DND-41 (cell line): ENCODE measurements around the gene ADAMTS15.

Experiments used
- ATAC-seq: fragments of 200-7000 bp; cut with Tn5 transposase; 3 replicates; pipeline ENCODE4 v1.9.1; 2021; ENCODE audit warnings: low read depth; ENCODE audit not compliant: insufficient read depth
- DNase-seq: peaks from one replicate; pipeline ENCODE4 v3.0.0-alpha.2; 2020
- H2AFZ ChIP-seq: 2 replicates; pipeline ENCODE4 v1.6.0; 2012; ENCODE audit warnings: low read depth, low read length
- H3K27ac ChIP-seq: 2 replicates; pipeline ENCODE4 v1.5.1; 2012; ENCODE audit warnings: low read length, inconsistent platforms
- H3K27me3 ChIP-seq: fragments of 200-600 bp; sonication (generic); 2 replicates; pipeline ENCODE4 v1.6.0; 2012; ENCODE audit warnings: low read length, mild to moderate bottlenecking, inconsistent platforms; ENCODE audit not compliant: insufficient read depth, poor library complexity
- H3K36me3 ChIP-seq: 2 replicates; pipeline ENCODE4 v1.5.1; 2012; ENCODE audit warnings: low read length, inconsistent platforms; ENCODE audit not compliant: insufficient read depth
- H3K4me1 ChIP-seq: 2 replicates; pipeline ENCODE4 v1.5.1; 2012; ENCODE audit warnings: mild to moderate bottlenecking, low read length; ENCODE audit not compliant: insufficient read depth
- H3K4me2 ChIP-seq: 2 replicates; pipeline ENCODE4 v1.6.0; 2012; ENCODE audit warnings: mild to moderate bottlenecking, moderate library complexity, low read length, inconsistent platforms; ENCODE audit not compliant: insufficient read depth
- H3K4me3 ChIP-seq, 2 experiments: fragments of 200-600 bp in 1 of 2; shearing (Covaris generic) in 1 of 2; 2 replicates each; pipeline ENCODE4 v1.5.1; 2012 to 2016; ENCODE audit warnings: inconsistent platforms in 2 of 2, low read length in 2 of 2, mild to moderate bottlenecking in 2 of 2, low read depth in 1 of 2, moderate library complexity in 1 of 2
- H3K79me2 ChIP-seq: 2 replicates; pipeline ENCODE4 v1.6.0; 2012; ENCODE audit warnings: low read length, inconsistent platforms; ENCODE audit not compliant: insufficient read depth
- H3K9ac ChIP-seq: 2 replicates; pipeline ENCODE4 v1.6.0; 2012; ENCODE audit warnings: low read depth, mild to moderate bottlenecking, inconsistent platforms, low read length, moderate library complexity
- H3K9me3 ChIP-seq: 2 replicates; pipeline ENCODE4 v1.5.1; 2012; ENCODE audit warnings: low read length, moderate library complexity, mild to moderate bottlenecking, inconsistent platforms; ENCODE audit not compliant: insufficient read depth, severe bottlenecking
- H4K20me1 ChIP-seq: 2 replicates; pipeline ENCODE4 v1.6.0; 2012; ENCODE audit warnings: low read length; ENCODE audit not compliant: insufficient read depth
- EZH2 ChIP-seq: IDR thresholded peaks from 3 replicates; pipeline ENCODE4 v1.6.1; 2012; ENCODE audit warnings: borderline replicate concordance, low read depth, mild to moderate bottlenecking, moderate library complexity, low read length, inconsistent platforms; ENCODE audit not compliant: severe bottlenecking
- TF ChIP-seq, protein P1 (sequence below): IDR thresholded peaks from 2 replicates; pipeline ENCODE4 v1.5.1; 2012; ENCODE audit warnings: borderline replicate concordance, low read length, moderate library complexity, mild to moderate bottlenecking; ENCODE audit not compliant: poor library complexity, severe bottlenecking; ENCODE audit errors: extremely low read depth

Gene ADAMTS15

DNA sequence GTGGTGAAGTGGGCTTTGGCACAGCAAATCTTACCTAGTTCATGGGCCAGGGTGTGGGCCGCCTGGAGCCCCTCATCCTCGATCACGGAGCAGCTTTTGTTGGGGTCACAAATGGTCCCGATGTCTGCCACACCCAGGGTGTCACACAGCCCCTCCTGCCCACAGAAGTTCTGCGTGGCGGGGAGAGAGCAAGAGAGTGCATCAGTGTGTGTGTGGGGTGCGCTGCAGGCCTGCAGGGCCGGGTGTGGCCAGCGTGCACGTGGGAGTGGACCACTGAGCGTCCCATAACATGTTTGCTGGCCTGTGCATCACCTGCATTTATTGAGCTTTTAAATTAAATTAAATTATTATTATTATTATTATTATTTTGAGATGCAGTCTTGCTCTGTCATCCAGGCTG is 31.5 kb upstream of the ADAMTS15 start:
- Histone ChIP-seq H2AFZ (no peak overlapping the region), H3K9ac (no peak overlapping the region), H3K27me3 (peaks cover 13% of the 10 kb centered on the region), H3K4me2 (no peak overlapping the region), H3K9me3 (no peaks in the 10 kb centered on the region), H3K27ac (no peak overlapping the region), H3K4me3 (no peak overlapping the region), H4K20me1 (peaks cover 2% of the 10 kb centered on the region; the same call in 1 of the 2 replicates), H3K79me2 (no peaks in the 10 kb centered on the region), H3K4me1 (no peaks in the 10 kb centered on the region), H3K36me3 (no peaks in the 10 kb centered on the region)
- DNase-seq = no peak
- no peak for ATAC-seq
- TF ChIP-seq EZH2 = no peak
- TF ChIP-seq, protein P1, sequence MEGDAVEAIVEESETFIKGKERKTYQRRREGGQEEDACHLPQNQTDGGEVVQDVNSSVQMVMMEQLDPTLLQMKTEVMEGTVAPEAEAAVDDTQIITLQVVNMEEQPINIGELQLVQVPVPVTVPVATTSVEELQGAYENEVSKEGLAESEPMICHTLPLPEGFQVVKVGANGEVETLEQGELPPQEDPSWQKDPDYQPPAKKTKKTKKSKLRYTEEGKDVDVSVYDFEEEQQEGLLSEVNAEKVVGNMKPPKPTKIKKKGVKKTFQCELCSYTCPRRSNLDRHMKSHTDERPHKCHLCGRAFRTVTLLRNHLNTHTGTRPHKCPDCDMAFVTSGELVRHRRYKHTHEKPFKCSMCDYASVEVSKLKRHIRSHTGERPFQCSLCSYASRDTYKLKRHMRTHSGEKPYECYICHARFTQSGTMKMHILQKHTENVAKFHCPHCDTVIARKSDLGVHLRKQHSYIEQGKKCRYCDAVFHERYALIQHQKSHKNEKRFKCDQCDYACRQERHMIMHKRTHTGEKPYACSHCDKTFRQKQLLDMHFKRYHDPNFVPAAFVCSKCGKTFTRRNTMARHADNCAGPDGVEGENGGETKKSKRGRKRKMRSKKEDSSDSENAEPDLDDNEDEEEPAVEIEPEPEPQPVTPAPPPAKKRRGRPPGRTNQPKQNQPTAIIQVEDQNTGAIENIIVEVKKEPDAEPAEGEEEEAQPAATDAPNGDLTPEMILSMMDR = no peak

DNA sequence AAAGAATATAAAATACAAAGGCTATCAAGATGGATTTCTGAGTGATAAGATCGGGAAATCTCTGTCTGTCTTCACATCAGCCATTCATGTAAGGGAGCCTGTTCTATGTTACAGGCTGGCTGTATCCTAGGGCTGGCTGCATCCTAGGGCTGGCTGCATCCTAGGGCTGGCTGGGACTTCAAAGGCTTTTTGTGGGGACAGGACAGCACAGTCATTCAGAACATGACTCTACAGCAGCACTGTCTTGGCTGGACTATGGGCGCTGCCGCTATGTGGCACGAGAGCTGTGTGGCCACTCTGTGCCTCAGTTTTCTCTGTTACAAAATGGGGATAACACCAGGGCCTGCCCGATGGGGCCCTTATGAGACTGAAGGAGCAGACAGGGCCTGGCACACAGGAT is 30.2 kb upstream of the ADAMTS15 start:
- Histone ChIP-seq H3K79me2 (no peaks in the 10 kb centered on the region), H3K9ac (no peak overlapping the region), H3K27me3 (peaks cover 13% of the 10 kb centered on the region)

DNA sequence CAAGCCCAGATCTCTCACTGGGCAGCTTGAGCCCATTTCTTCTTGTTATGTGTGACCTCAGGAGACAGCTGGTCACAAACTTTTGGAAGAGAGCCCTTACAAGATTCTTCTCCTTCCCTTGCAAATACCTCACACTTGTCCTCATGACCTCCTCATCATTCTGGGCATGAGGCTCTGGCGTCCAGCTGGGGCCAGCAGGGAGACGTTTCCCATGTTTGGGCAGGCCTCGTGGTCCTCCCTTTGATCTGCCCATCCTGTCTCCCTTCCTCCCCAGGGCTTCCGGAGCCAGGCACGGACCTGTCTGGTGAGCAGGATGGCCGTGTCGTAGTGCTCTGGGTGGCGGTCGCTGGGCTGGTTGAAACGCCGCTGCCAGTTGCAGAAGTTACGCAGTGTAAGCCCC is 29.7 kb upstream of the ADAMTS15 start:
- Histone ChIP-seq H3K4me3 (no peak overlapping the region), H3K27me3 (peaks cover 13% of the 10 kb centered on the region), H4K20me1 (peaks cover 2% of the 10 kb centered on the region; the same call in 1 of the 2 replicates), H3K36me3 (no peaks in the 10 kb centered on the region), H2AFZ (no peak overlapping the region), H3K27ac (no peak overlapping the region), H3K9ac (no peak overlapping the region), H3K4me2 (no peak overlapping the region), H3K79me2 (no peaks in the 10 kb centered on the region), H3K4me1 (no peaks in the 10 kb centered on the region), H3K9me3 (no peaks in the 10 kb centered on the region)
- TF ChIP-seq, protein P1 = no peak
- no peak for TF ChIP-seq EZH2
- no peak for DNase-seq
- no peak for ATAC-seq

More for the DNA sequence above, 30.2 kb upstream of the ADAMTS15 start:
- DNase-seq (no peak), ATAC-seq (no peak)
- no peak overlapping the region for H3K4me3 ChIP-seq
- H2AFZ ChIP-seq = no peak overlapping the region
- H4K20me1 ChIP-seq = peaks cover 2% of the 10 kb centered on the region; the same call in 1 of the 2 replicates
- no peaks in the 10 kb centered on the region for H3K4me1 ChIP-seq
- no peaks in the 10 kb centered on the region for H3K9me3 ChIP-seq
- no peak overlapping the region for H3K4me2 ChIP-seq
- H3K36me3 ChIP-seq = no peaks in the 10 kb centered on the region
- no peak overlapping the region for H3K27ac ChIP-seq
- no peak for TF ChIP-seq EZH2
- TF ChIP-seq, protein P1 = no peak
